T-helper 1 cell treated with Interleukin-12 subunit alpha and Interleukin-12 subunit beta and Interleukin-4 antibody, amounts not matched to agents 30 ng/mL and 1 ng/mL, for 36 hours (primary cell): ENCODE measurements around the gene LRATD1. TPM values are rescaled to one million over a fixed set of nuclear protein-coding genes. Genes with fewer than 3 reads are reported as not detected.

Source experiments
- intact Hi-C: fragments of 100-400 bp; cut with micrococcal nuclease; formaldehyde crosslinking; loops from one replicate; pipeline ENCODE4 v1.15.1; 2024
- total RNA-seq: library from RNA; stranded (reverse); gene quantifications from 2 replicates; pipeline ENCODE4 v1.2.3, GENCODE V29; 2022

Gene LRATD1
- total RNA-seq, 1 donor from 2014 or later, result not detected

DNA sequence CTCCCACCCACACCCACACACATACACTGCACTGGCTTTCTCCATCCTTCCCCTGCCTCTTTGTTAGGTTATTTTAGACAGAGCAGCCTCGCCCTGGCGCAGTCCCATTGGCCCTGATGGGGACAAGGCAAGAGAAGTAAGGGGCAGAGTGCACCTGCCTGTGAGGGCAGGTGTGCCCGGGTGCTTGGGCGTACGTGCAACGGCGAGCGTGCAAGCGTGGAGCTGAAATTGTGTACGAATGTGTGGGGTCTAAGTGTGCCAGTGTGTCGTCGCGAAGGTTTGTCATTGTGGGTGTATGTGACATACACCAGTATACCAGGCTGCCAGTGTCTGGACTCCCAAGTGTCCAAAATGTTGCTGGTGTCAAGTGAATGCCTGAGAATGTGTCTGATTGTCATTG lies 544 bp downstream of the LRATD1 start:
- intact Hi-C loops, result loop anchor here (5.0 kb wide), 1 partner anchor 1164 kb away; no protein-coding TSS in a partner anchor

DNA sequence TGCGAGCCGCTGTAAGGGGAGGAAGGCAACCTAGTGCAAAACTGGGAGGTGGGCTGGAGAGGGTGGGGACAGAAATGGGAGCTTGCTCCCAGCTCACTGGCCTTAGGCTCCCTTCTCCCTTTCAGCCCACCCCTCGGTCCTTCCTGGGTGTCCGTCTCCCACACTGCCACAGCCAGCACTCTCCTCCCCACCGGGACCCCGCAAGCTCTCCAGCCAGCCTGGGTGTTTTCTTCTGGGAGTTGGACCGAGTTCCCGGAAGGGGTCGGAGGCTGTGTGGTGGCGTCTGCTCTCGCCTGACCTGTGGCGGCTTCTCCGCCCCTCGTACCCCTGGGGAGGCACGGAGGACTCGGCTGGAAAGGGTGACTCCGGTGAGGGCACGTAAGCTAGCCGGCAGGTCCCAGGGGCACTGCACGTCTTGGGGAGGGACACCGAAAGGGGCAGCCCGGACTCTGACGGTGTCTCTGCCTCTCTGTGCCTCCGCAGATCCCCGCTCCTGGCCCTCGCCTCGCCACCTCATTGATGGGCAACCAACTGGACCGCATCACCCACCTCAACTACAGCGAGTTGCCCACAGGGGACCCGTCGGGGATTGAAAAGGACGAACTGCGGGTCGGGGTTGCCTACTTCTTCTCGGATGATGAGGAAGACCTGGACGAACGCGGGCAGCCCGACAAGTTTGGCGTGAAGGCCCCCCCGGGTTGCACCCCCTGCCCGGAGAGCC lies 1.1 kb downstream of the LRATD1 start:
- intact Hi-C loops, result loop anchor here (5.0 kb wide), 1 partner anchor 1164 kb away; no protein-coding TSS in a partner anchor

- intact Hi-C loops, result loop anchor here (5.0 kb wide), 1 partner anchor 1163 kb away; no protein-coding TSS in a partner anchor
Measured at GRCh38 chr2:14634182-14634488, 1.6 kb downstream of the LRATD1 start.

DNA sequence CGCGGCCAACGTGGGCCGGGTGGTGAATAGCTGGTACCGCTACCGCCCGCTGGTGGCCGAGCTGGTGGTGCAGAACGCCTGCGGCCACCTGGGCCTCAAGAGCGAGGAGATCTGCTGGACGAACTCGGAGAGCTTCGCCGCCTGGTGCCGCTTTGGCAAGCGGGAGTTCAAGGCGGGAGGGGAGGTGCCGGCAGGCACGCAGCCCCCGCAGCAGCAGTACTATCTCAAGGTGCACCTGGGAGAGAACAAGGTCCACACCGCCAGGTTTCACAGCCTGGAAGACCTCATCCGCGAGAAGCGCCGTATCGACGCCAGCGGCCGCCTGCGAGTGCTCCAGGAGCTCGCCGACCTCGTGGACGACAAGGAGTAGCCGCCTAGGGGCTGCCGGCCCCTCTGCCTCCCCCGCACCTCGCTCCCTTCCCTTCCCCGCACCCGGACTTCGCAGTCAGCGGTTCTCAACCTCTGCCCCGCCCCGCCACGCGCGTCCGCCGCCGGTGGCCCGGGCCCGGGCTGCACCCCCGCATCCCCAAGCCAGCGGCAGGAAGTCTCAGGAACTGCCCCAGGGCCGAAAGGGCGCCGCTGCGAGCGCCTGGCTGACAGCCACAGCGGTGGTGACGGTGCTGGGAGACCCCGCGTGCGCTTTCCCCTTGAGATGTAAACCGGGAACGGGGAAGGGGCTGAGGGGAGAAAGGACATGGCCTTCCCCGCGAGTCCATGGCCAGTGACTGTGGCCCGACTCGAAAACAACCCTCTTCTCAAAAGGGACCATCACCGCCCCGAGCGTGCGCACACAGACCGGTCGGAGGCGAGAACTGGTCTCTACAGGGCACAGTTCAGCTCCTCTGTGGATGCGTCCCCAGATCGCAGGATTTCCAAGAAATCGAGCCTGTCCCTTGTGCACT lies 2.2 kb downstream of the LRATD1 start:
- intact Hi-C loops, result loop anchor here (5.0 kb wide), 1 partner anchor 1163 kb away; no protein-coding TSS in a partner anchor

- intact Hi-C loops, result no loop called here
Measured at GRCh38 chr2:14635391-14635871, 2.9 kb downstream of the LRATD1 start.

- intact Hi-C loops, result no loop called here
Measured at GRCh38 chr2:14638488-14638887, 6.0 kb downstream of the LRATD1 start.

- intact Hi-C loops, result loop anchor here (5.0 kb wide), 1 partner anchor 936 kb away; no protein-coding TSS in a partner anchor
Measured at GRCh38 chr2:14641116-14641515, 8.6 kb downstream of the LRATD1 start.

GRCh38 chr2:14642499-14642898 lies 10.0 kb downstream of the LRATD1 start:
- intact Hi-C loops, result loop anchor here (5.0 kb wide), 1 partner anchor 935 kb away; no protein-coding TSS in a partner anchor

- intact Hi-C loops, result no loop called here
Measured at GRCh38 chr2:14647714-14648113, 15.2 kb downstream of the LRATD1 start.

DNA sequence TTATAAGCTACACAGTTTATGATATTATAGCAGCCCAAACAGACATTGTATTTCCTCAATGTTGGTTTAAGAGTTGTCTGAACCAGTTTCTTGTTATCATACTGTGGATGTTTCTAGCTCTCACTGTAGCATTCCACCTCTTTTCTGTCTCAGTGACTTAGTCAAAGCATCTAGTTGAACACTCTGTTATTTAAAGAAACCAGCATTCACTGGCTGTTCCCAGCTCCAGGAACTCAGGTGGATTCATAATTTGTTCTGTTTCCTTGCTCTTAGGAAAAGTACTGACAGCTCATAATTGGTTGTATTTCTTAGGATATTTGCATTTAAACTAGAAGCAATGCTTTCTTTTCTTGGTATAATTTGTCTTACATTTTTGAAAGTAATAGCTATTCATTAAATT lies 17.5 kb downstream of the LRATD1 start:
- intact Hi-C loops, result no loop called here

DNA sequence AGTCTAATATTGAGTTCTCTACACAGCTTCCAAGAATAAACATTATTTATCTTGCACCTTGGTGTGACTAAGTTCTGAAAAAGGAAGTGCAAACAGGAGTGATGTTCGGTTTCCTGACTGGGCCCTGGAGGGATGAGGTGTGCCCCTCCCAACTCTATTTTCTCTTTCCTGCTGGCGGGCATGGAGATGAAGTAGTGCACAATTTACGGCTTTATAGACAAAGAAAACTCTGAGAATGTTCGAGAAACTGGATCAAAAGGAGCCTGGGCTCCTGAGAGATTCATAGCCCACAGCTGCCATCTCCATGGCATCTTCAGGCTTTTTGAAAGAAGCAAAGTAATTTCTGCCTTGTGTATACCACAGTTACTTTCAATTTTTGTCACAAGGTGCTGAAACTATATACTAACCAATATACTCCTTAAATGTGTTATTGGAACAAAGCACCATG lies 22.3 kb downstream of the LRATD1 start:
- intact Hi-C loops, result no loop called here

DNA sequence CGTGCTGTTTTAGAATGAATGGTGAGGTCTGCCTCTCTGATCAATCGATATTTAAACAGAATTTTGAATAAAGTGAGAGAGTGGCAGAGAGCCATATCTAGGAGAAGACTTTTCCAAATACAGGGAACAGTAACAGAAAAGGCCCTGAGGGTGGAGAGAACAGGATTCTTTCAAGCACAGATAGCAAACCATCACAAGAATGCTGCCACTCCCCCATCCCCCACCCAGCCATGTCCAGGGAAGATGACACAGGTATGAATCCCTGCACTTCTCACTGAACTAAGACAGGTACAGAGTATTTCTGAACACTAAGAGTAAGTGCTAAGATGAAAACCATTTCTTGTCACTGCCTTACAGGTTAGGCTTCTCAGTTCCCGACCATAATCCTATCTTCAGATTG lies 23.6 kb downstream of the LRATD1 start:
- intact Hi-C loops, result no loop called here

GRCh38 chr2:14661163-14661562 lies 28.6 kb downstream of the LRATD1 start:
- intact Hi-C loops, result no loop called here

- intact Hi-C loops, result no loop called here
Measured at GRCh38 chr2:14673351-14673875, 40.9 kb downstream of the LRATD1 start.

DNA sequence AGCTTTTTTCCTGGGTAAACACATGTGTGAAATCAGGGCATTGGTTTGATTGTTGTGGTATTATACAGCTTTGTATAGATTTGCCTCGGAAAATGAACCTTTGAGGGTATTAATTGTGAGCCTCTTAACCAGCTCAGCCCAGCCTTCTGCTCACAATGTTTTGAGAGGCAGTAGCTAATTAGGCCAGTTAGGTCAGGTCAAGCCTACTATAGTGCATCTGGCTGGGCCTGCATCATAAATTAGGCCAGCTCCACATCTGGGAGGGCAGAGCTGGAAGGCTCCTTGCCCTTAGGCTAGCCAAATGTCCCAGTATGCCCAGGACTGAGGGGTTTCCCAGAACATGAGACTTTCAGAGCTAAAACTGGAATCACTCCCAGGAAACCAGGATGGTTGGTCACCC lies 43.0 kb downstream of the LRATD1 start:
- intact Hi-C loops, result no loop called here

DNA sequence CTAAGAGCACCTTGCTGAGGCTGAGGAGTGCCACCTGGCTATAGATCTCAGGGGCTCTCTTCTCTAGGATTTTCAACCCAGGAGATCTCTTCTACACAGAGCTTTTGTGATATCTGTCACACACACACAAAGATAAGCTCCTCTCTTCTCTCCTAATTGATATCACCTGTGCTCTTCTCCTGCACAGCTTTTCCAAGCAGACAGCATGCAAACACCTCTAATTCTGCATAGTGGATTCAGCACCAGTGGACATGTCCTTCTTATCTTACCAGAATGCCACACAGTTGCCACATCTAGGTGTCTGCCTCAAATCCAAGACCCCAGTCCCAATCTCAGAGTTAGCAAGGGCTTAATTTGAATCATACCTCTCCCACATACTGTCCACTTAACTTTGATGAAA lies 43.9 kb downstream of the LRATD1 start:
- intact Hi-C loops, result no loop called here

GRCh38 chr2:14677039-14677438 lies 44.5 kb downstream of the LRATD1 start:
- intact Hi-C loops, result no loop called here

DNA sequence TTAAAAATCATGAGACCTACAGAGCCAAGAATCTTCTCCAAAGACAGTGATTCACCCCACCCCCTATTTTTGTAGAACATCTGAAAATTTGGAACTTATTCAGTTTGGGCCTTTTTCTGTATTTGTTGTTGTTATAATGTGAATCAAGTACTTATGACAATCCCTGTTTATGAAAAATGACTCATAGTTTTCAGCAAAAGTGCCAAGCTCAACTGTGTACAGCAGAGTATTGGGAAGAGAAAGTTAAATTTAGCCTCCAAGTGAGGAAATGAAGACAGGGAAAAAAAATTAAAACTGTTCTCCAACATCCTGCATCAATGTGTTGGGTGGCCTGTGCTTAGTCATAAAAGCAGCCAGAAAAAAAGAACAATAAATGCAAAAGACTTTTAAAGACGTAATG lies 46.2 kb downstream of the LRATD1 start:
- intact Hi-C loops, result no loop called here

GRCh38 chr2:14681608-14682007 lies 49.1 kb downstream of the LRATD1 start:
- intact Hi-C loops, result no loop called here
